T-helper 17 cell (primary cell): ENCODE results near the gene PPDPF. TPM values are rescaled to one million over a fixed set of nuclear protein-coding genes. Genes with fewer than 3 reads are reported as not detected.

Experiments used
- ATAC-seq: fragments of 150-1000 bp; cut with Tn5 transposase; 2 replicates; pipeline ENCODE4 v1.10.0; 2021; ENCODE audit warnings: mild to moderate bottlenecking, moderate library complexity
- DNase-seq, 3 donors: peaks; one replicate each; pipeline versions ENCODE4 v3.0.0 to v3.0.0-alpha.2; 2020 to 2021
- H3K9me3 ChIP-seq: one replicate; pipeline ENCODE4 v1.7.0; 2013; ENCODE audit warnings: low read length, mild to moderate bottlenecking; ENCODE audit not compliant: control insufficient read depth, poor library complexity, severe bottlenecking
- H3K27ac Mint-ChIP-seq: one replicate; pipeline ENCODE4 v1.8.0; 2022; ENCODE audit warnings: mild to moderate bottlenecking, moderate library complexity, mixed read lengths
- H3K27me3 Mint-ChIP-seq: one replicate; pipeline ENCODE4 v1.8.0; 2022; ENCODE audit warnings: mixed read lengths
- H3K36me3 Mint-ChIP-seq: one replicate; pipeline ENCODE4 v1.8.0; 2022; ENCODE audit warnings: low read depth, mixed read lengths
- H3K4me1 Mint-ChIP-seq: one replicate; pipeline ENCODE4 v1.8.0; 2022; ENCODE audit warnings: mild to moderate bottlenecking, mixed read lengths
- H3K4me3 Mint-ChIP-seq: one replicate; pipeline ENCODE4 v1.8.0; 2022; ENCODE audit warnings: mild to moderate bottlenecking, moderate library complexity, mixed read lengths
- total RNA-seq, 4 donors: library from RNA in 2 of 4; stranded (reverse) in 2 of 4; gene quantifications; one replicate each; pipeline ENCODE4 v1.2.3 and lab custom pipeline; 2022 to 2026

Gene PPDPF
- total RNA-seq, 2 donors from 2014 or later, result 149 to 271 TPM

- peaks cover 2% of the 10 kb centered on the region for H3K36me3 Mint-ChIP-seq
- H3K4me3 Mint-ChIP-seq, result no peak overlapping the region
- peaks cover 2% of the 10 kb centered on the region for H3K4me1 Mint-ChIP-seq
- no peak overlapping the region for H3K27ac Mint-ChIP-seq
- DNase-seq, result no peak
- peaks cover 12% of the 10 kb centered on the region for H3K27me3 Mint-ChIP-seq
- no peak for ATAC-seq
- H3K9me3 ChIP-seq, result no peaks in the 10 kb centered on the region
Observed at GRCh38 chr20:63492518-63492917, 28.0 kb upstream of the PPDPF start.

GRCh38 chr20:63492982-63493381 lies 27.6 kb upstream of the PPDPF start:
- DNase-seq, result no peak
- peaks cover 2% of the 10 kb centered on the region for H3K36me3 Mint-ChIP-seq
- no peaks in the 10 kb centered on the region for H3K9me3 ChIP-seq
- no peak overlapping the region for H3K27ac Mint-ChIP-seq
- peaks cover 2% of the 10 kb centered on the region for H3K4me1 Mint-ChIP-seq
- ATAC-seq, result no peak
- H3K27me3 Mint-ChIP-seq, result peaks cover 16% of the 10 kb centered on the region
- no peak overlapping the region for H3K4me3 Mint-ChIP-seq

GRCh38 chr20:63493563-63494020 lies 27.0 kb upstream of the PPDPF start:
- Mint-ChIP-seq H3K4me3 (no peak overlapping the region), H3K27me3 (peaks cover 16% of the 10 kb centered on the region), H3K4me1 (peaks cover 2% of the 10 kb centered on the region), H3K36me3 (peaks cover 2% of the 10 kb centered on the region), H3K27ac (no peak overlapping the region)
- H3K9me3 ChIP-seq, result no peaks in the 10 kb centered on the region
- no peak for DNase-seq
- ATAC-seq, result no peak

- DNase-seq (no peak), ATAC-seq (no peak)
- H3K9me3 ChIP-seq, result no peaks in the 10 kb centered on the region
- Mint-ChIP-seq H3K36me3 (peaks cover 2% of the 10 kb centered on the region), H3K27me3 (peaks cover 16% of the 10 kb centered on the region), H3K4me3 (no peak overlapping the region), H3K4me1 (peaks cover 2% of the 10 kb centered on the region), H3K27ac (no peak overlapping the region)
Observed at GRCh38 chr20:63494084-63494419, 26.5 kb upstream of the PPDPF start.

GRCh38 chr20:63494420-63495166 lies 26.0 kb upstream of the PPDPF start:
- no peak overlapping the region for H3K27ac Mint-ChIP-seq
- H3K36me3 Mint-ChIP-seq, result peaks cover 2% of the 10 kb centered on the region
- H3K9me3 ChIP-seq, result no peaks in the 10 kb centered on the region
- DNase-seq, result no peak
- H3K4me3 Mint-ChIP-seq, result no peak overlapping the region
- peaks cover 12% of the 10 kb centered on the region for H3K27me3 Mint-ChIP-seq
- no peak for ATAC-seq
- peaks cover 2% of the 10 kb centered on the region for H3K4me1 Mint-ChIP-seq

- DNase-seq (no peak), ATAC-seq (no peak)
- peaks cover 2% of the 10 kb centered on the region for H3K36me3 Mint-ChIP-seq
- peaks cover 12% of the 10 kb centered on the region for H3K27me3 Mint-ChIP-seq
- no peaks in the 10 kb centered on the region for H3K9me3 ChIP-seq
- H3K27ac Mint-ChIP-seq, result no peak overlapping the region
- peaks cover 2% of the 10 kb centered on the region for H3K4me1 Mint-ChIP-seq
- H3K4me3 Mint-ChIP-seq, result no peak overlapping the region
Observed at GRCh38 chr20:63495167-63495720, 25.3 kb upstream of the PPDPF start.

- peak; percentile 68 for ATAC-seq
- Mint-ChIP-seq H3K4me1 (peaks cover 2% of the 10 kb centered on the region), H3K27me3 (peaks cover 12% of the 10 kb centered on the region), H3K27ac (no peak overlapping the region), H3K36me3 (peaks cover 2% of the 10 kb centered on the region), H3K4me3 (peak overlapping the region; percentile 74)
- peak; percentile 69 to 82 (median 74) for DNase-seq
- no peaks in the 10 kb centered on the region for H3K9me3 ChIP-seq
Observed at GRCh38 chr20:63495741-63496595, 24.6 kb upstream of the PPDPF start.

- Mint-ChIP-seq H3K4me3 (peak overlapping the region; percentile 41), H3K27ac (no peak overlapping the region), H3K36me3 (no peaks in the 10 kb centered on the region), H3K27me3 (peaks cover 12% of the 10 kb centered on the region), H3K4me1 (peaks cover 2% of the 10 kb centered on the region)
- DNase-seq, result no peak
- no peak for ATAC-seq
- H3K9me3 ChIP-seq, result no peaks in the 10 kb centered on the region
Observed at GRCh38 chr20:63496596-63497120, 23.9 kb upstream of the PPDPF start.

GRCh38 chr20:63497138-63497945 lies 23.2 kb upstream of the PPDPF start:
- no peak overlapping the region for H3K27ac Mint-ChIP-seq
- ATAC-seq, result no peak
- no peaks in the 10 kb centered on the region for H3K36me3 Mint-ChIP-seq
- peaks cover 2% of the 10 kb centered on the region for H3K4me1 Mint-ChIP-seq
- no peaks in the 10 kb centered on the region for H3K9me3 ChIP-seq
- peak overlapping the region; percentile 41 for H3K4me3 Mint-ChIP-seq
- H3K27me3 Mint-ChIP-seq, result peaks cover 12% of the 10 kb centered on the region
- no peak for DNase-seq

GRCh38 chr20:63497946-63498935 lies 22.3 kb upstream of the PPDPF start:
- Mint-ChIP-seq H3K27me3 (peaks cover 12% of the 10 kb centered on the region), H3K4me3 (peak overlapping the region; percentile 75)
- no peak for ATAC-seq

GRCh38 chr20:63498960-63499337 lies 21.6 kb upstream of the PPDPF start, which contains the start of gene EEF1A2:
Gene EEF1A2, minus strand, starts transcription at chr20:63499083. Its CDS starts 1,320 bp downstream, at chr20:63497763.
- ATAC-seq (peak; percentile 82), DNase-seq (peak; percentile 40 to 65 (median 63))
- H3K9me3 ChIP-seq, result no peaks in the 10 kb centered on the region
- Mint-ChIP-seq H3K4me3 (peak within 1 kb of the TSS; percentile 75), H3K36me3 (no peaks in the 10 kb centered on the region), H3K4me1 (peaks cover 2% of the 10 kb centered on the region), H3K27ac (no peak within 1 kb of the TSS), H3K27me3 (peaks cover 13% of the 10 kb centered on the region)

More at GRCh38 chr20:63497946-63498935, 22.3 kb upstream of the PPDPF start:
- Mint-ChIP-seq H3K27ac (no peak overlapping the region), H3K36me3 (no peaks in the 10 kb centered on the region), H3K4me1 (peaks cover 2% of the 10 kb centered on the region)
- no peak for DNase-seq
- H3K9me3 ChIP-seq, result no peaks in the 10 kb centered on the region
